GM19324 (cell line): ENCODE data around the gene RHBDD3.
"Not testable (repeated sequence)": the region's sequence is repeated elsewhere in the genome, so short reads cannot be mapped to it uniquely, and the experiment has no call there.

Source experiments
- ATAC-seq: cut with Tn5 transposase; IDR thresholded peaks from one replicate; pipeline ENCODE4 v1.9.1; 2021; ENCODE audit warnings: mild to moderate bottlenecking, moderate library complexity; ENCODE audit not compliant: unreplicated experiment, low FRiP score

Gene RHBDD3

DNA sequence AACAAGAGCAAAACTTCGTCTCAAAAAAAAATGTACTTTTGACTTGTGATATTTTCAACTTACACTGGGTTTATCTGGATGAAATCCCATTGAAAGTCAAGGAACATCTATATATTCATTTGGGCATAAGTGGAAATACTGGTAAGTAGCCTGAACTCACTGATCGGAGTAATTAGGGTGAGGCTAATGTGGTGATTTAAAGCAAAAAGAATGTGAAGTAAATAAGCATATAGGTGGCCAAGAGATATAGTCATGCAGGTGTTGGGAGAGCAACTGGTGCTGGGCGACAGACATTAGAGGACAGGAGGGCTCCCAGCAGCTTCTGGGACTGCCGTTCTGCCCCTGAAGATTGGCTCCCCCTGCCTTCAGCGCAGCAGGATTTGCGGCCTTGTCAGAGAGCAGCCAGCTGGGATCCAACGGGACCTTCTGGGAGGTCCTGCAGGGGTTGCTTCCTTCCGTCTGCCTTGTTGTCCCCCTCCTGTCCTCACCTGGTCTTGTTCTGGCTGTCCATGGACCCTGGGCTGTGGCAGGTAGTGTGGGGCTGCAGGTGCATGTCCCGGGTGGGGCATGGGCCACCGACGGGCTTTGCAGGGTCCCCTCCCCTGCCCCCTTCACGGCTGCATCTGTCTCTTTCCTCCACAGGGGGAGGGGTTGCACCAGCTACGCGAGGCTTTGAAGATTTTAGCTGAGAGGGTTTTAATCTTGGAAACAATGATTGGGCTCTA is 14.1 kb downstream of the RHBDD3 start:
- no peak for ATAC-seq

DNA sequence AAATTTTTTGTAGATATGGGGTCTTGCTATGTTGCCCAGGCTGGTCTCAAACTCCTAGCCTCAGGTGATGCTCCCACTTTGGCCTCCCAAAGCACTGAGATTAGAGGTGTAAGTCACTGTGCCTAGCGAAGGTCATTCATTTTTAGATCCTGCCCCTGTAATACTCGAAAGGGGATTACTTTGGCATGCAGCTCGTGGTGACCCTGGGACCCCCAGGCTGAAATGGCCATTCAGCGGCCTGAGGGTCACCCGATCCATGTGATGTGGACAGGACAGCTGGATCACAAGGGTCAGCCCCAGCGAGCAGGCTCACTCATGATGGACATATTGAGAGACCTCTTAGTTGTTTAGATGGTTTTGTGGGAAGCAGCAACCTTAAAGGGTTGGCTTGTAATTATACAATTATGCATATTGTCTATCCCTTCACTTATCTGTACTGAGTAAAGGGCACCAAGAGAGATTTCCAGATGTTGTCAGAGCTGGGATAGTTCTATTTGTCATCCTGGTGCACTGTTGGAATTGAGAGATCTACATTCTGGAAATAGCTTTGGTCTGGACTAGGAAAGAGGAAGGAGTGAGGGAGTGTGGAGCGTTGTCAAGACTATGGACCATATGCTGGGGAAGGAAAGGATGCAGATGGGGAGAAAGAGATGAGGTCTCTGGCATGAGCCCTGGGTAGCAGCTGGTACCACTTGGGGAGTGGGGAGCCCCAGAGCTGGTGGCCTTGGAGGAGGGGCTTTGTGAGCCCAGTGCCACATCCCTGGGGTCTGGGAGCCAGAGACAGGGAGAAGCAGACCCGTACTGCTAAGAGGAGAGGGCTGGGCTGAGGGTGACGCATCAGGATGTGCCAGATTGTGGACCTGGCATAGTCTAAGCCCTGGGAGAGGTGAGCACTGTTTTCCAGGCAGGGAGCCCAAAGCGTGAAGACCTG is 15.5 kb downstream of the RHBDD3 start:
- ATAC-seq = no peak

- no peak for ATAC-seq
Measured at GRCh38 chr22:29251265-29251664, 16.5 kb downstream of the RHBDD3 start.

- not testable (repeated sequence) for ATAC-seq
Measured at GRCh38 chr22:29247891-29248290, 19.9 kb downstream of the RHBDD3 start.

GRCh38 chr22:29245626-29246385 is 22.0 kb downstream of the RHBDD3 start:
- ATAC-seq = no peak

- ATAC-seq = no peak
Measured at GRCh38 chr22:29244785-29245625, 22.8 kb downstream of the RHBDD3 start.

- ATAC-seq = no peak
Measured at GRCh38 chr22:29243874-29244446, 23.8 kb downstream of the RHBDD3 start.

DNA sequence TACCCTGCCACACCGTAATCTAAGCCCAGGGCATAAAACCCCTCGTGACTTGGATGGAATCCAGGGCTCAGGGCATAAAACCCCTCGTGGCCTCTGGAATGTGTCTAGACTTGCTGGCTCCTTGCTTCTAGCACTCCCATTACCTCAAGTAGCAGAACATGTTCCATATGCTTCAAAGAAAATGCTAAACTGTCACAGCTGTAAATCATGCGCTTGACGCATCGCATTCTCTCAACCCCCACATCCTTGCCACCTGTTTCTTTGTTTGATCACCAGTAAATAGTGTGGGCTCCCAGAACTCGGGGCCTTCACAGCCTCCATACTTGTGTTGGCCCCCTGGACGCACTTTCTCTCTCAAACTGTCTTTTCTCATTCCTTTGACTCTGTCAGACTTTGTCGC is 27.3 kb downstream of the RHBDD3 start:
- not testable (repeated sequence) for ATAC-seq

DNA sequence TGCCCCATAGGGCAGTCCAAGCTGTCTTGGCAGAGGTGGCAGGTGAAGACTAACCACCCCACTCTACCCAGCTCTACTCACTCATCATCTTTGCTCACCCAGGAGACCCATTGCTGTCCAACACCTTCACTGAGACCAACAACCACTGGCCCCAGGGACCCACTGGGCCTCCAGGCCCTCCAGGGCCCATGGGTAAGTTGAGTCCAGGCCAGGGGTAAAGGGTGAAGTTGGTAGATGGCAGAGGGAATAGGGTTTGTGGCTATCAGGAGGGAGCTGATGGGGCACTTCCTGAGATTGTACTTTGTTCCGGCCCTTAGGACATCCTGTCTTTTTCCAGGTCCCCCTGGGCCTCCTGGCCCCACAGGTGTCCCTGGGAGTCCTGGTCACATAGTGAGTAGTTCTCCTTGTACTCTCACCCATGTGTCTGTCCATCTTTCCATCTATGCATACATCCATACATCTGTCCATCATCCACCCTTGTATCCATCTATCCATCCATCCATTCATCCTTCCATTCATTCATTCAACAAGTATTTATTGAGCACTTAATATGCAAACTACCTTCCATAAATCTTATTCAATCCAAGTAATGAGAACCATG is 34.4 kb downstream of the RHBDD3 start:
- no peak for ATAC-seq

GRCh38 chr22:29231971-29232959 is 35.5 kb downstream of the RHBDD3 start:
- ATAC-seq = no peak

DNA sequence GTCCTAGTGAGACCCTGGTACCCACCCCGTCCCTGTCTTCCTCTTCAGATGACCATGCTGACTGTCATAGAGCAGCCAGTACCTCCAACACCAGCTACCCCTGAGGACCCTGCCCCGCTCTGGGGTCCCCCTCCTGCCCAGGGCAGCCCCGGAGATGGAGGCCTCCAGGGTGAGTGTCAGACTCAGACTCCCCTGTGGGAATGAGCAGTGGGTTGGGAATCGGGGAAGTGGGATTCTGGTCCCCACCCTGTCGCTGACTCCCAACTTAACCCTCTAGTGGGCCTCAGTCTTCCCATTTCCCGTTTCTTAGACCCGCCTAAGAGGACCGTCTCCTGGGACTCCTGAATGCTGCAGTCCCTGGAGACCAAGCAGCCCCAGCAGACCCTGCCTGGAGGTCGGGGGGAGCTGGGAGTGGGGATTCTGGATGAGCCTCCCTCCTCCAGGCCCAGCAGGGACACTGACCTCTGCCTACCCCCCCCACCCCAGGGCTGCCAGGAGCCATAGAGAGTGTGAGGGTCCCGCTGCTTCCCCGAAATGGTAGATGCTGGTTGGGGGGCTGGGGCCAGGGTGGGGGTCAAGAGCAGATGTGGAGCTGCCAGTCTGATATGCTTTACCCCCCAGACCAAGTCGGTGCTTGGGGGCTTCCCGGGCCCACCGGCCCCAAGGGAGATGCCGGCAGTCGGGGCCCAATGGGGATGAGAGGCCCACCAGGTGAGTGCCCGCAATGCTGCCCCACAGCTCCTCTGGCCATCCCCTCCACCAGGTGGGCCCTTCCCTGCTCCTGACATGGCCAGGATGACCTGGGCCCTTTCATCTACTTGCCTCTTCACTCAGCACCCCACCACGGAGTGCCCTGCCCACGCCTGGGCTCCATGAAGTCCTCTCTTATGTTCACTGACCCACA is 36.6 kb downstream of the RHBDD3 start:
- ATAC-seq = no peak

GRCh38 chr22:29226351-29226981 is 41.3 kb downstream of the RHBDD3 start:
- no peak for ATAC-seq

GRCh38 chr22:29225422-29226090 is 42.2 kb downstream of the RHBDD3 start:
- no peak for ATAC-seq

DNA sequence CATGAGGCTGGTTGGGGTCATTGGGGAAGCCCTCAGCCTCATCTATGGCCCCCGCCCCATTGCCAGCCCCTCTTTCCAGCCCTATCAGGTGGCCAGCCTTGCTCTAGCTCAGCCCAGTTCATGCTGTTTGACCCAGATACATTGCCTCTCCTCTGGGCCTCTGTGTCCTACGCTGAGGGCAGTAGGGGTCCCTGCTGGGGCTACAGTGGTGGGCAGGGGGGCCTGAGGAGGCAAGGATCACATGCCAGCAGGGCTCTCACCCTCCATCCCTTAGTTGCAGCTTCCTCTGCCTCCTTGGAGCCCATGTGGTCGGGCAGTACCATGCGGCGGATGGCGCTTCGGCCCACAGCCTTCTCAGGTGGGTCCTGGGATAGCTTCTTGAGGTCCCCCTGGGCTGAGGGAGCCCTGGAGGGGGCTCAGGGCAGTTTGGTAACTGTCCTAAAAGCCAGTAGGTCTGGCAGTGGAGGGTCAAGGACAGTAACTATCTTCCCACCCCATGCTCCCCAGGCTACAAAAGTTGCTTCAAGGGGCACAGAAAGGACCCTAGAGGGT is 42.8 kb downstream of the RHBDD3 start:
- no peak for ATAC-seq

DNA sequence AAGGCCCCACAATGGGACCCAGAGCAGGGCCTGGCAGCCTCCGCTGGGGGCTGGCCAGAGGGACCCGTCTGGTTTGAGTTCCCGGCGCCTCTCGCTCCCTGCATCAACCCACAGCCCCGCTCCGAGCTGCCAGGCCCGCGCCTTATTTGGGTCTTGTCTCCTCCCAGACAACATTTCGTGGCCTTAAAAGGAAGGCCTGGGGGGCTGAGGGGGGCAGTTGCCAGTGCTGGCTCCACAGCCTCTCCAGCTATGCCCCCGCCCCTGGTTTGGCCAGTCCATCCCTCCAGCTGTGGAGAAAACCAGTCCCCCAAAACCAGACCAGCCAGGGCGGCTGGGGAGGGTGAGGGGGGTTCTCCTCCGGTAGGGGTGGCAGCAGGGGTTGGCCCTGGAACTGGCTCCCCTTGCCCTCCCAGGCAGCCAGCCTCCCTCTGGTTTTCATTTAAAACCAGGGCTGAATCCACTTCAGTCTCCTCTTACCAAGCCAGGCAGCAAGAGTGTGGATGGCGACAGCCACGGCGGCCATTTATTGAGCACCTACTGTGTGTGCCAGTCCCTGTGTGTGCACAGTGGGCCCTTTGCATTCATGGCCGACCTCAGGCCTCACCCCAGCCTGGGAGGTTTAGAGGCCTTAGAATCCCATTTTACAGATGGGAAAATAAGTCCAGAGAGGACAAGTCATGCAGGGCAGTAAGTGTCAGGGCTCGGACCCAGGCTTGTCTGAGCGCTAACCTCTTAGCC is 43.5 kb downstream of the RHBDD3 start:
- no peak for ATAC-seq
